Neural progenitor cell (in vitro differentiated cells): ENCODE data around the gene FYN. TPM values are rescaled to one million over a fixed set of nuclear protein-coding genes. Genes with fewer than 3 reads are reported as not detected.

Experiments
- DNase-seq: peaks from one replicate; pipeline ENCODE4 v3.0.0-alpha.2; 2016; ENCODE audit warnings: low spot score
- H2AFZ ChIP-seq: fragments of 200-600 bp; sonication (generic); replicated peaks from 2 replicates; pipeline ENCODE4 v1.6.1; 2016; ENCODE audit warnings: antibody characterized with exemption
- H3F3A ChIP-seq: fragments of 200-600 bp; sonication (generic); 2 replicates; pipeline ENCODE4 v1.6.1; 2016; ENCODE audit warnings: antibody characterized with exemption, low read depth
- H3K27ac ChIP-seq: fragments of 200-600 bp; sonication (generic); 2 replicates; pipeline ENCODE4 v1.5.1; 2016; ENCODE audit warnings: mild to moderate bottlenecking
- H3K27me3 ChIP-seq: fragments of 200-600 bp; sonication (generic); 2 replicates; pipeline ENCODE4 v1.6.1; 2016; ENCODE audit warnings: mild to moderate bottlenecking, moderate library complexity
- H3K36me3 ChIP-seq: fragments of 200-600 bp; sonication (generic); 2 replicates; pipeline ENCODE4 v1.5.1; 2016
- H3K4me1 ChIP-seq: fragments of 200-600 bp; sonication (generic); 2 replicates; pipeline ENCODE4 v1.6.1; 2016; ENCODE audit warnings: mixed run types
- H3K4me2 ChIP-seq: fragments of 200-600 bp; sonication (generic); 2 replicates; pipeline ENCODE4 v1.6.1; 2016
- H3K4me3 ChIP-seq: fragments of 200-600 bp; sonication (generic); 2 replicates; pipeline ENCODE4 v1.5.1; 2016
- H3K79me2 ChIP-seq: fragments of 200-600 bp; sonication (generic); 2 replicates; pipeline ENCODE4 v1.6.1; 2016; ENCODE audit warnings: low read depth
- H3K9ac ChIP-seq: fragments of 200-600 bp; sonication (generic); 2 replicates; pipeline ENCODE4 v1.6.1; 2016
- H3K9me3 ChIP-seq: fragments of 200-600 bp; sonication (generic); 2 replicates; pipeline ENCODE4 v1.5.1; 2016; ENCODE audit warnings: low read depth
- H4K20me1 ChIP-seq: fragments of 200-600 bp; sonication (generic); 2 replicates; pipeline ENCODE4 v1.6.1; 2016; ENCODE audit warnings: low read depth
- H3K27ac Mint-ChIP-seq: 3 replicates; pipeline ENCODE4 v1.8.0; 2021; ENCODE audit warnings: mixed read lengths
- H3K27me3 Mint-ChIP-seq: 2 replicates; pipeline ENCODE4 v1.8.0; 2022; ENCODE audit warnings: low read depth, mild to moderate bottlenecking, inconsistent platforms, moderate library complexity, mixed read lengths; ENCODE audit not compliant: insufficient read depth
- H3K36me3 Mint-ChIP-seq: 3 replicates; pipeline ENCODE4 v1.8.0; 2021; ENCODE audit warnings: mixed read lengths
- H3K4me1 Mint-ChIP-seq: 3 replicates; pipeline ENCODE4 v1.8.0; 2021; ENCODE audit warnings: mixed read lengths
- H3K4me3 Mint-ChIP-seq: 3 replicates; pipeline ENCODE4 v1.8.0; 2021; ENCODE audit warnings: mild to moderate bottlenecking, moderate library complexity, mixed read lengths
- H3K9me3 Mint-ChIP-seq: 3 replicates; pipeline ENCODE4 v1.8.0; 2020; ENCODE audit warnings: mixed read lengths
- EZH2 ChIP-seq: fragments of 200-600 bp; sonication (generic); IDR thresholded peaks from 2 replicates; pipeline ENCODE4 v1.6.1; 2017; ENCODE audit warnings: antibody characterized with exemption, mild to moderate bottlenecking, moderate library complexity
- EZH2phosphoT487 ChIP-seq: fragments of 200-600 bp; sonication (generic); IDR thresholded peaks from 2 replicates; pipeline ENCODE4 v1.6.1; 2017; ENCODE audit warnings: antibody characterized with exemption
- total RNA-seq: library from RNA; depleted of rRNA; stranded (reverse); fragments of >200 nt; gene quantifications from 2 replicates; pipeline ENCODE4 v1.2.3, GENCODE V29; 2015; ENCODE audit warnings: low replicate concordance
- TF ChIP-seq, protein P1 (sequence below): fragments of 200-600 bp; sonication (generic); IDR thresholded peaks from 2 replicates; pipeline ENCODE4 v1.5.1; 2017; ENCODE audit warnings: antibody characterized with exemption, mild to moderate bottlenecking

Gene FYN
- total RNA-seq, 1 donor from 2014 or later: 167 TPM

DNA sequence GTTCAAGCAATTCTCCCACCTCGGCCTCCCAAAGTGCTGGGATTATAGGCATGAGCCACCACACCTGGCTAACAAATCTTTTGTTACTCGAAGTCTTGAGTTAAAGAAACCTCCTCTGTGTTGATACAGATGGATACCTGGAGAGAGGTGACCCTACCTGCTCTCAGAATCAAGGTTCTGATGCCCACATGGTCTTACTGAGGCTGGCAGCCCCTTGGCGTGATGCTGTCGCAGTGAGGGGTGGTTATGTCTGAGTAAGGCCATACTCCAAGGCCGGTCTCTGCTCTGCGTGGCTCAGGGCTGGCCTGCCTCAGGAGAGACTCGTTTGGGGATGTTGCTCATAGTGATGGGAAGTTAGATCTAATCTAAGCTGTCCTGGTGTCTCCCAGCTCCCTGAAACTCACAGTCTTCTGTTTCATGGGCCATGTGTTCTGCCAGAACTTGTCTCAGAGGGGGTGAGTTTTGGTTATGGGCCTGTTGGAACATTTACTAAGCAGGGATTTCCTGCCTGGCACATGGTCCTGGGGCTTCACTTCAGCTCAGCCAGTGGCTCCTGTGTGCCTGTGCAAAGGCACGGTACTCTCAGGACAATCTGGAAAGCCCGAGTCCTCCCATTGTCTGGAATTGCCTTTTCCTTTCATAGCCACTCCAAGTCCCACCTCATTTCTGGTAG is 250.1 kb downstream of the FYN start:
- Mint-ChIP-seq H3K4me3 (no peak overlapping the region), H3K36me3 (no peaks in the 10 kb centered on the region), H3K27ac (no peak overlapping the region), H3K9me3 (peaks cover 2% of the 10 kb centered on the region), H3K27me3 (peaks cover 7% of the 10 kb centered on the region), H3K4me1 (peaks cover 18% of the 10 kb centered on the region)
- Histone ChIP-seq H3K4me3 (no peak overlapping the region), H3K4me1 (peaks cover 20% of the 10 kb centered on the region), H4K20me1 (no peaks in the 10 kb centered on the region), H3K9ac (no peak overlapping the region), H3K27me3 (no peaks in the 10 kb centered on the region), H3K36me3 (no peaks in the 10 kb centered on the region), H3K79me2 (no peaks in the 10 kb centered on the region), H3K4me2 (no peak overlapping the region), H3F3A (peaks cover 5% of the 10 kb centered on the region), H2AFZ (no peak overlapping the region), H3K27ac (no peak overlapping the region), H3K9me3 (no peaks in the 10 kb centered on the region)
- TF ChIP-seq, protein P1, sequence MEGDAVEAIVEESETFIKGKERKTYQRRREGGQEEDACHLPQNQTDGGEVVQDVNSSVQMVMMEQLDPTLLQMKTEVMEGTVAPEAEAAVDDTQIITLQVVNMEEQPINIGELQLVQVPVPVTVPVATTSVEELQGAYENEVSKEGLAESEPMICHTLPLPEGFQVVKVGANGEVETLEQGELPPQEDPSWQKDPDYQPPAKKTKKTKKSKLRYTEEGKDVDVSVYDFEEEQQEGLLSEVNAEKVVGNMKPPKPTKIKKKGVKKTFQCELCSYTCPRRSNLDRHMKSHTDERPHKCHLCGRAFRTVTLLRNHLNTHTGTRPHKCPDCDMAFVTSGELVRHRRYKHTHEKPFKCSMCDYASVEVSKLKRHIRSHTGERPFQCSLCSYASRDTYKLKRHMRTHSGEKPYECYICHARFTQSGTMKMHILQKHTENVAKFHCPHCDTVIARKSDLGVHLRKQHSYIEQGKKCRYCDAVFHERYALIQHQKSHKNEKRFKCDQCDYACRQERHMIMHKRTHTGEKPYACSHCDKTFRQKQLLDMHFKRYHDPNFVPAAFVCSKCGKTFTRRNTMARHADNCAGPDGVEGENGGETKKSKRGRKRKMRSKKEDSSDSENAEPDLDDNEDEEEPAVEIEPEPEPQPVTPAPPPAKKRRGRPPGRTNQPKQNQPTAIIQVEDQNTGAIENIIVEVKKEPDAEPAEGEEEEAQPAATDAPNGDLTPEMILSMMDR: no peak
- no peak for TF ChIP-seq EZH2phosphoT487
- TF ChIP-seq EZH2: no peak
- DNase-seq: no peak

DNA sequence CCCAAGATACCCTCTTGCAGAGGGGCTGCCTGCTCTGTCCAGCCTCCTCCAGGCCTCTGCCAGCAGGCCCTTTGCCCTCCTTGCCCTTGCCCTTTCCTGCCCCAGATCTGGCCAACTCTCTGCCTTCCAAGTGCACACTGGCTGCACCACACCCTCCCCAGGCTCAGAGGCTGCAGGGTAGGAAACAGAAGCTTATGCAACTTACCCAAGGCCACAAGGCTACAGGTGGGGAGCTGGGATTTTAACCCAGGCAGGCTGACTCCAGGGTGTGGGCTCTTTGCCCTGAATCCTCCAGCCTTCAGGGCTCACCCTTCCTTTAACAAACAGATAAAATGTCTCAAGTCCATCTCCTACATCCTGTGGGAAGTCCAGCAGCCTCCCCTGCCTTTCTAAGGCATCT is 253.1 kb downstream of the FYN start:
- Mint-ChIP-seq H3K4me3 (no peak overlapping the region), H3K27ac (no peak overlapping the region), H3K27me3 (peaks cover 2% of the 10 kb centered on the region), H3K9me3 (no peaks in the 10 kb centered on the region), H3K36me3 (no peaks in the 10 kb centered on the region), H3K4me1 (peaks cover 9% of the 10 kb centered on the region)
- Histone ChIP-seq H3K79me2 (no peaks in the 10 kb centered on the region), H3K4me1 (peaks cover 9% of the 10 kb centered on the region), H4K20me1 (no peaks in the 10 kb centered on the region), H3K9me3 (no peaks in the 10 kb centered on the region), H3K27me3 (no peaks in the 10 kb centered on the region), H2AFZ (no peak overlapping the region), H3K27ac (no peak overlapping the region), H3K4me2 (no peak overlapping the region), H3K36me3 (no peaks in the 10 kb centered on the region), H3K9ac (no peak overlapping the region), H3F3A (peaks cover 8% of the 10 kb centered on the region), H3K4me3 (no peak overlapping the region)
- no peak for DNase-seq
- no peak for TF ChIP-seq EZH2phosphoT487
- TF ChIP-seq EZH2: no peak
- TF ChIP-seq, protein P1: no peak

DNA sequence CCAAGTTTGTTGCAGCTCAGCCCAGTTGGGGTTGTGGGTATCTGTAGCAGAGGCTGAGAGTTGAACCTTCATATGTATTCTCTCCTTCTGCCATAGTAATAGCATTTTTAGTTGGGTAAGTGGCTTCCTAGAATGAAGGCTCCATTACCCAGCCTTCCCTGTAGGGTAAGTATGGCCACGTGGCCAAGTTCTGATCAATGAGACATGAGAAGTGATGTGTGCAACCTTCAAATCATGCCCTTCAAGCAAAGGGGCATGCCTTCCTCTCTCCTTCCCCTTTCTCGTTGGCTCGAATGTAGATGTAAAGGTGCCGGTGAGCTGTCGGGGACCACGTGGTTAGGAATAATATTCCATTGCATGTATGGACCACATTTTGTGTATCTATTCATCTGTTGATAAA is 254.8 kb downstream of the FYN start:
- no peak overlapping the region for H3K27ac Mint-ChIP-seq

More for the DNA sequence above, 254.8 kb downstream of the FYN start:
- Mint-ChIP-seq H3K36me3 (no peaks in the 10 kb centered on the region), H3K9me3 (no peaks in the 10 kb centered on the region), H3K4me1 (peaks cover 27% of the 10 kb centered on the region), H3K27me3 (peaks cover 6% of the 10 kb centered on the region), H3K4me3 (no peak overlapping the region)
- Histone ChIP-seq H3K4me2 (no peak overlapping the region), H3K9me3 (no peaks in the 10 kb centered on the region), H4K20me1 (no peaks in the 10 kb centered on the region), H3F3A (peaks cover 15% of the 10 kb centered on the region), H3K79me2 (no peaks in the 10 kb centered on the region), H3K27ac (no peak overlapping the region), H3K4me1 (peaks cover 26% of the 10 kb centered on the region), H3K4me3 (no peak overlapping the region), H3K27me3 (no peaks in the 10 kb centered on the region), H3K36me3 (no peaks in the 10 kb centered on the region), H3K9ac (no peak overlapping the region), H2AFZ (no peak overlapping the region)
- DNase-seq: no peak
- TF ChIP-seq, protein P1: no peak
- TF ChIP-seq EZH2phosphoT487: no peak
- no peak for TF ChIP-seq EZH2
